Left ventricle myocardium inferior (tissue), 1 donor: ENCODE measurements around the gene TBC1D4. TPM values are rescaled to one million over a fixed set of nuclear protein-coding genes. Genes with fewer than 3 reads are reported as not detected.

ENCODE experiments used
- DNase-seq: peaks from one replicate; pipeline ENCODE4 v3.0.0-alpha.2; 2020
- H3K27ac ChIP-seq: fragments of 200-600 bp; replicated peaks from 2 replicates; pipeline ENCODE4 v1.8.0; 2021
- H3K27me3 ChIP-seq: fragments of 200-600 bp; 2 replicates; pipeline ENCODE4 v1.8.0; 2021; ENCODE audit warnings: low read depth
- H3K36me3 ChIP-seq: fragments of 200-600 bp; 2 replicates; pipeline ENCODE4 v1.8.0; 2021
- H3K4me1 ChIP-seq: fragments of 200-600 bp; 2 replicates; pipeline ENCODE4 v1.8.0; 2021
- H3K4me3 ChIP-seq: fragments of 200-600 bp; 2 replicates; pipeline ENCODE4 v1.8.0; 2021; ENCODE audit warnings: mild to moderate bottlenecking, moderate library complexity
- H3K9me3 ChIP-seq: fragments of 200-600 bp; replicated peaks from 2 replicates; pipeline ENCODE4 v1.8.0; 2021
- intact Hi-C: fragments of 100-400 bp; cut with micrococcal nuclease; formaldehyde crosslinking; loops from one replicate; pipeline ENCODE4 v1.11.0; 2022
- total RNA-seq: library from RNA; stranded (reverse); fragmentation: NEBNext Ultra II Directional; extraction: Animal tissue kit (Norgen Biotek cat#: 25700); gene quantifications from one replicate; pipeline ENCODE4 v1.2.1, GENCODE V29; 2021
- TF ChIP-seq, protein P1 (sequence below): fragments of 200-600 bp; IDR thresholded peaks from 2 replicates; pipeline ENCODE4 v1.8.0; 2021; ENCODE audit warnings: antibody characterized with exemption, mild to moderate bottlenecking, borderline replicate concordance
- donor health status: DM: no; HTN: yes; CAD: no; lungs with severe emphysema.

TBC1D4 gene
- total RNA-seq, 1 donor from 2014 or later = 97.5 TPM

- Histone ChIP-seq H3K9me3 (no peaks in the 10 kb centered on the region), H3K36me3 (no peaks in the 10 kb centered on the region), H3K27me3 (no peaks in the 10 kb centered on the region), H3K4me1 (peaks cover 83% of the 10 kb centered on the region), H3K27ac (peak overlapping the region; percentile 77), H3K4me3 (peak overlapping the region; percentile 4)
- intact Hi-C loops = no loop called here
- TF ChIP-seq, protein P1, sequence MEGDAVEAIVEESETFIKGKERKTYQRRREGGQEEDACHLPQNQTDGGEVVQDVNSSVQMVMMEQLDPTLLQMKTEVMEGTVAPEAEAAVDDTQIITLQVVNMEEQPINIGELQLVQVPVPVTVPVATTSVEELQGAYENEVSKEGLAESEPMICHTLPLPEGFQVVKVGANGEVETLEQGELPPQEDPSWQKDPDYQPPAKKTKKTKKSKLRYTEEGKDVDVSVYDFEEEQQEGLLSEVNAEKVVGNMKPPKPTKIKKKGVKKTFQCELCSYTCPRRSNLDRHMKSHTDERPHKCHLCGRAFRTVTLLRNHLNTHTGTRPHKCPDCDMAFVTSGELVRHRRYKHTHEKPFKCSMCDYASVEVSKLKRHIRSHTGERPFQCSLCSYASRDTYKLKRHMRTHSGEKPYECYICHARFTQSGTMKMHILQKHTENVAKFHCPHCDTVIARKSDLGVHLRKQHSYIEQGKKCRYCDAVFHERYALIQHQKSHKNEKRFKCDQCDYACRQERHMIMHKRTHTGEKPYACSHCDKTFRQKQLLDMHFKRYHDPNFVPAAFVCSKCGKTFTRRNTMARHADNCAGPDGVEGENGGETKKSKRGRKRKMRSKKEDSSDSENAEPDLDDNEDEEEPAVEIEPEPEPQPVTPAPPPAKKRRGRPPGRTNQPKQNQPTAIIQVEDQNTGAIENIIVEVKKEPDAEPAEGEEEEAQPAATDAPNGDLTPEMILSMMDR = no peak
- no peak for DNase-seq
These were observed 65.0 kb downstream of the TBC1D4 start for GRCh38 chr13:75417012-75417384.

- H3K27ac ChIP-seq = peak overlapping the region; percentile 77
- no peaks in the 10 kb centered on the region for H3K27me3 ChIP-seq
- peaks cover 79% of the 10 kb centered on the region for H3K4me1 ChIP-seq
- no peaks in the 10 kb centered on the region for H3K9me3 ChIP-seq
- intact Hi-C loops = no loop called here
- TF ChIP-seq, protein P1 = no peak
- H3K36me3 ChIP-seq = no peaks in the 10 kb centered on the region
- peak overlapping the region; percentile 4 for H3K4me3 ChIP-seq
- DNase-seq = no peak
These were observed 65.5 kb downstream of the TBC1D4 start for GRCh38 chr13:75416327-75417011.

- H3K27me3 ChIP-seq = no peaks in the 10 kb centered on the region
- H3K36me3 ChIP-seq = no peaks in the 10 kb centered on the region
- H3K9me3 ChIP-seq = no peaks in the 10 kb centered on the region
- TF ChIP-seq, protein P1 = no peak
- H3K27ac ChIP-seq = peak overlapping the region; percentile 77
- no peak for DNase-seq
- H3K4me1 ChIP-seq = peaks cover 76% of the 10 kb centered on the region
- intact Hi-C loops = no loop called here
- H3K4me3 ChIP-seq = no peak overlapping the region
These were observed 66.3 kb downstream of the TBC1D4 start for GRCh38 chr13:75415694-75416093.

GRCh38 chr13:75415171-75415570, 66.8 kb downstream of the TBC1D4 start:
- Histone ChIP-seq H3K27ac (peak overlapping the region; percentile 77), H3K9me3 (no peaks in the 10 kb centered on the region), H3K27me3 (no peaks in the 10 kb centered on the region), H3K4me1 (peaks cover 71% of the 10 kb centered on the region), H3K4me3 (no peak overlapping the region), H3K36me3 (no peaks in the 10 kb centered on the region)
- intact Hi-C loops = no loop called here
- DNase-seq = no peak
- TF ChIP-seq, protein P1 = no peak

GRCh38 chr13:75414036-75414827, 67.7 kb downstream of the TBC1D4 start:
- no peak for DNase-seq
- Histone ChIP-seq H3K36me3 (no peaks in the 10 kb centered on the region), H3K27me3 (no peaks in the 10 kb centered on the region), H3K4me1 (peaks cover 61% of the 10 kb centered on the region), H3K4me3 (no peak overlapping the region), H3K27ac (peak overlapping the region; percentile 77), H3K9me3 (no peaks in the 10 kb centered on the region)
- TF ChIP-seq, protein P1 = no peak
- intact Hi-C loops = no loop called here
